Measurements from ENCODE around the gene ADRM1.

The ADRM1 gene

GRCh38 chr20:62293111-62293784 lies 9.5 kb upstream of the ADRM1 start:
- no peaks in the 10 kb centered on the region for H3F3A ChIP-seq (ENCODE audit: insufficient read depth)
- TF ChIP-seq CTCF (IDR thresholded peaks at IDR 0.05; ENCODE audit: insufficient read depth, low read length, poor library complexity, severe bottlenecking) (no peak), EZH2phosphoT487 (conservative IDR thresholded peaks at IDR 0.05; ENCODE audit: low read length) (no peak)
- H3K27ac ChIP-seq (ENCODE audit: low read depth, low read length): no peak overlapping the region
- no peaks in the 10 kb centered on the region for H3K36me3 ChIP-seq (ENCODE audit: low read length)
- no peak overlapping the region for H3K4me3 ChIP-seq (ENCODE audit: insufficient read depth, low read length, poor library complexity, severe bottlenecking)
- no peaks in the 10 kb centered on the region for H3K27me3 ChIP-seq (ENCODE audit: low read length)
- H3K9me2 ChIP-seq (replicated peaks; ENCODE audit: insufficient read depth, low read length): no peaks in the 10 kb centered on the region
- no peaks in the 10 kb centered on the region for H4K20me1 ChIP-seq (ENCODE audit: low read depth, low read length)
- H3K4me2 ChIP-seq (ENCODE audit: low read depth, low read length, poor library complexity, severe bottlenecking): no peak overlapping the region
- H3K79me2 ChIP-seq (ENCODE audit: insufficient read depth, low read length): no peaks in the 10 kb centered on the region
- H3K9ac ChIP-seq (ENCODE audit: low read length): no peak overlapping the region
- no peaks in the 10 kb centered on the region for H3K9me3 ChIP-seq (ENCODE audit: insufficient read depth, low read length)
- H2AFZ ChIP-seq (ENCODE audit: low read depth, low read length, severe bottlenecking): no peak overlapping the region

GRCh38 chr20:62293946-62294345 lies 8.9 kb upstream of the ADRM1 start:
- Histone ChIP-seq H3K79me2 (ENCODE audit: insufficient read depth, low read length) (no peaks in the 10 kb centered on the region), H3K27ac (ENCODE audit: low read depth, low read length) (no peak overlapping the region), H4K20me1 (ENCODE audit: low read depth, low read length) (no peaks in the 10 kb centered on the region), H3K36me3 (ENCODE audit: low read length) (no peaks in the 10 kb centered on the region), H2AFZ (ENCODE audit: low read depth, low read length, severe bottlenecking) (no peak overlapping the region), H3K27me3 (ENCODE audit: low read length) (no peaks in the 10 kb centered on the region), H3F3A (ENCODE audit: insufficient read depth) (no peaks in the 10 kb centered on the region), H3K9me3 (ENCODE audit: insufficient read depth, low read length) (no peaks in the 10 kb centered on the region), H3K4me2 (ENCODE audit: low read depth, low read length, poor library complexity, severe bottlenecking) (no peak overlapping the region), H3K4me3 (ENCODE audit: insufficient read depth, low read length, poor library complexity, severe bottlenecking) (no peak overlapping the region), H3K9ac (ENCODE audit: low read length) (no peak overlapping the region), H3K9me2 (replicated peaks; ENCODE audit: insufficient read depth, low read length) (no peaks in the 10 kb centered on the region)
- no peak for TF ChIP-seq CTCF (IDR thresholded peaks at IDR 0.05; ENCODE audit: insufficient read depth, low read length, poor library complexity, severe bottlenecking)
- TF ChIP-seq EZH2phosphoT487 (conservative IDR thresholded peaks at IDR 0.05; ENCODE audit: low read length): no peak

- Histone ChIP-seq H3K9ac (ENCODE audit: low read length) (no peak overlapping the region), H3K36me3 (ENCODE audit: low read length) (no peaks in the 10 kb centered on the region), H3K9me2 (replicated peaks; ENCODE audit: insufficient read depth, low read length) (no peaks in the 10 kb centered on the region), H3K4me2 (ENCODE audit: low read depth, low read length, poor library complexity, severe bottlenecking) (no peak overlapping the region), H3K9me3 (ENCODE audit: insufficient read depth, low read length) (no peaks in the 10 kb centered on the region), H3K4me3 (ENCODE audit: insufficient read depth, low read length, poor library complexity, severe bottlenecking) (no peak overlapping the region), H3K27ac (ENCODE audit: low read depth, low read length) (no peak overlapping the region), H3F3A (ENCODE audit: insufficient read depth) (no peaks in the 10 kb centered on the region), H3K27me3 (ENCODE audit: low read length) (no peaks in the 10 kb centered on the region), H2AFZ (ENCODE audit: low read depth, low read length, severe bottlenecking) (no peak overlapping the region), H3K79me2 (ENCODE audit: insufficient read depth, low read length) (no peaks in the 10 kb centered on the region), H4K20me1 (ENCODE audit: low read depth, low read length) (no peaks in the 10 kb centered on the region)
- no peak for TF ChIP-seq EZH2phosphoT487 (conservative IDR thresholded peaks at IDR 0.05; ENCODE audit: low read length)
Measured at GRCh38 chr20:62294516-62294915, 8.3 kb upstream of the ADRM1 start.

- no peaks in the 10 kb centered on the region for H3K27me3 ChIP-seq (ENCODE audit: low read length)
- 0 out of 2 replicates have a peak, but pooled peaks cover 3% of the 10 kb centered on the region for H3F3A ChIP-seq (ENCODE audit: insufficient read depth)
- H3K4me3 ChIP-seq (ENCODE audit: insufficient read depth, low read length, poor library complexity, severe bottlenecking): no peak overlapping the region
- no peaks in the 10 kb centered on the region for H3K9me2 ChIP-seq (replicated peaks; ENCODE audit: insufficient read depth, low read length)
- no peak for TF ChIP-seq CTCF (IDR thresholded peaks at IDR 0.05; ENCODE audit: insufficient read depth, low read length, poor library complexity, severe bottlenecking)
- no peak for TF ChIP-seq EZH2phosphoT487 (conservative IDR thresholded peaks at IDR 0.05; ENCODE audit: low read length)
- no peak overlapping the region for H3K27ac ChIP-seq (ENCODE audit: low read depth, low read length)
- H3K4me2 ChIP-seq (ENCODE audit: low read depth, low read length, poor library complexity, severe bottlenecking): no peak overlapping the region
- no peak overlapping the region for H2AFZ ChIP-seq (ENCODE audit: low read depth, low read length, severe bottlenecking)
- H3K9ac ChIP-seq (ENCODE audit: low read length): no peak overlapping the region
- no peaks in the 10 kb centered on the region for H3K9me3 ChIP-seq (ENCODE audit: insufficient read depth, low read length)
- H3K79me2 ChIP-seq (ENCODE audit: insufficient read depth, low read length): no peaks in the 10 kb centered on the region
- no peaks in the 10 kb centered on the region for H4K20me1 ChIP-seq (ENCODE audit: low read depth, low read length)
- H3K36me3 ChIP-seq (ENCODE audit: low read length): no peaks in the 10 kb centered on the region
Measured at GRCh38 chr20:62296724-62297448, 5.9 kb upstream of the ADRM1 start.

Data from SU-DHL-6 (cell line).